Measurements from ENCODE around the gene KDR. TPM values are rescaled to one million over a fixed set of nuclear protein-coding genes. Genes with fewer than 3 reads are reported as not detected.

KDR gene
- total RNA-seq, 6 experiments from 2014 or later, result 7.9 to 22.4 (median 11.7) TPM

DNA sequence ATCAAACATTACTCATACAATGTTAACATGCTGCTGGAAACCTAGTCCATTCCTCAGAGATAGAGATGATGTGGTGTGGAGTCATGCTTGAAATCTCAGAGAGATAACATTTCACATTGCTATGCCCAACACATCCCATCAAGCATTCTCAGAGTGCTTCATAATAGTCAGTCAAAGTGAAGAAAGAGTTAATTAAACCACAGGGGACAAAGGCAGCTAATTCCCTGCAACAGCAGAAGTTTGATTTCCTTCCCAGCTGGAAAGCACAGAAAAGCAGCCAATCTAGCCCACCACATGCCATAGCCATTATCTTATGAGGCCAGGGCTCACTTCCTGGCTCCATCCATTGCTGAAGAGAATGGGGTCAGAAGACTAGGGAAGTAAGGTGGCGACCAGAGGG lies 8.9 kb downstream of the KDR start:
- DNase-seq (no peak), ATAC-seq (peak; percentile 21 to 43 (median 41))
- H3K27ac ChIP-seq, result no peak overlapping the region
- TF ChIP-seq POLR2A (IDR thresholded peaks at IDR 0.05), result no peak
- TF ChIP-seq, protein P1, sequence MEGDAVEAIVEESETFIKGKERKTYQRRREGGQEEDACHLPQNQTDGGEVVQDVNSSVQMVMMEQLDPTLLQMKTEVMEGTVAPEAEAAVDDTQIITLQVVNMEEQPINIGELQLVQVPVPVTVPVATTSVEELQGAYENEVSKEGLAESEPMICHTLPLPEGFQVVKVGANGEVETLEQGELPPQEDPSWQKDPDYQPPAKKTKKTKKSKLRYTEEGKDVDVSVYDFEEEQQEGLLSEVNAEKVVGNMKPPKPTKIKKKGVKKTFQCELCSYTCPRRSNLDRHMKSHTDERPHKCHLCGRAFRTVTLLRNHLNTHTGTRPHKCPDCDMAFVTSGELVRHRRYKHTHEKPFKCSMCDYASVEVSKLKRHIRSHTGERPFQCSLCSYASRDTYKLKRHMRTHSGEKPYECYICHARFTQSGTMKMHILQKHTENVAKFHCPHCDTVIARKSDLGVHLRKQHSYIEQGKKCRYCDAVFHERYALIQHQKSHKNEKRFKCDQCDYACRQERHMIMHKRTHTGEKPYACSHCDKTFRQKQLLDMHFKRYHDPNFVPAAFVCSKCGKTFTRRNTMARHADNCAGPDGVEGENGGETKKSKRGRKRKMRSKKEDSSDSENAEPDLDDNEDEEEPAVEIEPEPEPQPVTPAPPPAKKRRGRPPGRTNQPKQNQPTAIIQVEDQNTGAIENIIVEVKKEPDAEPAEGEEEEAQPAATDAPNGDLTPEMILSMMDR (IDR thresholded peaks at IDR 0.05), result no peak
- H3K27me3 ChIP-seq, result no peaks in the 10 kb centered on the region
- no peaks in the 10 kb centered on the region for H3K36me3 ChIP-seq
- H3K4me1 ChIP-seq, result no peaks in the 10 kb centered on the region
- 0% methylated on average over 1 of the region's 1 CpG for WGBS (ENCODE audit: insufficient coverage, low coverage, low lambda C conversion rate, missing lambda C conversion rate)
- H3K9me3 ChIP-seq, result no peaks in the 10 kb centered on the region
- no peak overlapping the region for H3K4me3 ChIP-seq
- intact Hi-C loops (cut with DNase I), result no loop called here

DNA sequence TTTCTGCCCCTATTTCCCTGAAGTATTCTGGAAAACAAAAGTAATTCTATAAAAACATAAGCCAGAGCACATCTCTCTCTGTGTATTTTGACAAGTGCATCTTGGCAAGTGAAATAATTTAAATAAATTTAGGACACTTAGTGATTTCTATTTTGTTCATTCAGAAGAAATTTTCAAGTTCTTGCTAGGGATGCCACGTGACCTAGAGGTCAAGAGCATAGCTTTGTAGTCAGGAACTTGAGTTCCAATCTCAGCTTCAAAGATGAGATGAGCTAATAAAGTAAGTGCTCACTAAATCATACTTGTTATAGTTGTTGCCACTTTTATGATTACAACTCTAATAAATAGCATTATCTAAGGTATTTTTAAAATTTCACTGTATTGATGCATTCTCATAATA lies 13.8 kb downstream of the KDR start:
- DNase-seq (no peak), ATAC-seq (no peak)
- Histone ChIP-seq H3K27ac (no peak overlapping the region), H3K9me3 (no peaks in the 10 kb centered on the region), H3K27me3 (no peaks in the 10 kb centered on the region), H3K4me3 (no peak overlapping the region), H3K36me3 (no peaks in the 10 kb centered on the region), H3K4me1 (no peaks in the 10 kb centered on the region)
- WGBS (ENCODE audit: insufficient coverage, low coverage, low lambda C conversion rate, missing lambda C conversion rate), result 32% methylated on average over 1 of the region's 1 CpG
- TF ChIP-seq, protein P1 (IDR thresholded peaks at IDR 0.05), result no peak
- TF ChIP-seq POLR2A (IDR thresholded peaks at IDR 0.05), result no peak
- intact Hi-C loops (cut with DNase I), result no loop called here

DNA sequence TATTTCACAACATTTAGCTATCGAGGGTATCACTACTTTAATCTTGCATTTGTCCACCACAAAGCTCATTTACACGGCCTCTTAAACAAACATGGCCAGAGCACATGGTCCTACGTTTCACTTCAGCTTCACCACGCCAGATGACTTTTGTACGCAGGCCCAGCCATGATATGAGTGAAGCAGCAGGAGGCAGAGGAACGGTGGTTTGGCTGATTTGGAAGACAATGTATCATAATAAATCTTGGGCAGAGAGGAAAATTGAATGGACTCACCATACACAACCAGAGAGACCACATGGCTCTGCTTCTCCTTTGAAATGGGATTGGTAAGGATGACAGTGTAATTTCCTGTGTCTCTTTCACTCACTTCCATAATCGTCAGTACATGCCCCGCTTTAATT lies 15.3 kb downstream of the KDR start:
- Histone ChIP-seq H3K27me3 (no peaks in the 10 kb centered on the region), H3K4me1 (no peaks in the 10 kb centered on the region), H3K4me3 (no peak overlapping the region), H3K36me3 (no peaks in the 10 kb centered on the region), H3K27ac (no peak overlapping the region), H3K9me3 (no peaks in the 10 kb centered on the region)
- TF ChIP-seq, protein P1 (IDR thresholded peaks at IDR 0.05), result no peak
- no peak for TF ChIP-seq POLR2A (IDR thresholded peaks at IDR 0.05)
- intact Hi-C loops (cut with DNase I), result no loop called here
- ATAC-seq, result no peak
- no peak for DNase-seq
- WGBS (ENCODE audit: insufficient coverage, low coverage, low lambda C conversion rate, missing lambda C conversion rate), result 46% methylated on average over 7 of the region's 8 CpGs

DNA sequence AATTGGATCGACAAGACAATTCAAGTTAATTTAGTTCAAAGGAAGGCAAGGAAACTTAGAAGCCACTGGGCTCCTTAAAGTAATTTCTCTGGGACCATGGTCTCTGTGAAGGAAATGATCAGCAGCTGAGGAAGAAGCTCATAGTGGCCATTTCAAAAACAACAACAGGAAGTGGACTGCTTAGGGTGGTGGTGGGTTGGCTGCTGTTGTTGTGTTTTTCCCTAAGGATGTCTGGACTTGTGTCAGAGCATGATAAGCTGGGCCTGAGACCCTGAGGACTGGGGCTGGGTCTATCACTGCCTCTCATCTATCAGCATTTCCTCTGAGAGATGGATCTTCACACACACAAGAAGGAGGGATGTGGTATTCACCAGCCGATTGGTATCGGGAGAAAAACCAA lies 18.3 kb downstream of the KDR start:
- ATAC-seq (peak; percentile 34 to 67 (median 37)), DNase-seq (no peak)
- intact Hi-C loops (cut with DNase I), result no loop called here

More for the DNA sequence above, 18.3 kb downstream of the KDR start:
- H3K27me3 ChIP-seq, result no peaks in the 10 kb centered on the region
- no peaks in the 10 kb centered on the region for H3K4me1 ChIP-seq
- H3K27ac ChIP-seq, result no peak overlapping the region
- H3K4me3 ChIP-seq, result no peak overlapping the region
- H3K36me3 ChIP-seq, result no peaks in the 10 kb centered on the region
- no peaks in the 10 kb centered on the region for H3K9me3 ChIP-seq
- TF ChIP-seq POLR2A (IDR thresholded peaks at IDR 0.05), result no peak
- TF ChIP-seq, protein P1 (IDR thresholded peaks at IDR 0.05), result no peak
- WGBS (ENCODE audit: insufficient coverage, low coverage, low lambda C conversion rate, missing lambda C conversion rate), result 43% methylated on average over 3 of the region's 3 CpGs
